Peyer's patch (tissue), 4 donors: ENCODE measurements around the gene NSMCE4A. TPM values are rescaled to one million over a fixed set of nuclear protein-coding genes. Genes with fewer than 3 reads are reported as not detected.

Experiments
- DNase-seq, 3 donors: peaks; one replicate each; pipeline ENCODE4 v3.0.0-alpha.2; 2017 to 2019
- H3K27ac ChIP-seq, 4 donors: fragments of 200-600 bp; sonication (generic); one replicate each; pipeline ENCODE4 v1.5.1; 2016 to 2019
- H3K27me3 ChIP-seq, 2 donors: fragments of 200-600 bp; sonication (generic); one replicate each; pipeline ENCODE4 v1.5.1; 2019
- H3K36me3 ChIP-seq, 3 donors: fragments of 200-600 bp; sonication (generic); one replicate each; pipeline ENCODE4 v1.5.1; 2016 to 2019
- H3K4me1 ChIP-seq, 4 donors: fragments of 200-600 bp; sonication (generic); one replicate each; pipeline ENCODE4 v1.5.1; 2016 to 2019
- H3K4me3 ChIP-seq, 4 donors: fragments of 200-600 bp; sonication (generic); 1 replicate in 3 of 4; 2 replicates in 1 of 4; pipeline ENCODE4 v1.5.1; 2016 to 2019; ENCODE audit warnings: mild to moderate bottlenecking in 1 of 4
- H3K9me3 ChIP-seq, 4 donors: fragments of 200-600 bp; sonication (generic); one replicate each; pipeline ENCODE4 v1.5.1; 2016 to 2019; ENCODE audit warnings: mild to moderate bottlenecking in 1 of 4
- POLR2A ChIP-seq, 2 donors: fragments of 450-650 bp; IDR thresholded peaks; one replicate each; pipeline ENCODE4 v1.5.1; 2017; ENCODE audit warnings: antibody characterized with exemption in 2 of 2, mild to moderate bottlenecking in 2 of 2, moderate library complexity in 2 of 2
- total RNA-seq, 4 donors: library from RNA; depleted of rRNA; stranded (reverse); fragments of >200 nt; gene quantifications; one replicate each; pipeline ENCODE4 v1.1.0, GENCODE V29; 2016
- TF ChIP-seq, protein P1 (sequence below), 6 experiments: fragments of 450-650 bp in 4 of 6; fragments of 200-600 bp in 2 of 6; sonication (generic) in 1 of 6; IDR thresholded peaks; one replicate each; pipeline ENCODE4 v1.5.1; 2017 to 2019; ENCODE audit warnings: antibody characterized with exemption in 6 of 6, mild to moderate bottlenecking in 3 of 6, moderate library complexity in 1 of 6

The NSMCE4A gene
- total RNA-seq, 4 donors from 2014 or later: 59.9 to 175 (median 114) TPM

DNA sequence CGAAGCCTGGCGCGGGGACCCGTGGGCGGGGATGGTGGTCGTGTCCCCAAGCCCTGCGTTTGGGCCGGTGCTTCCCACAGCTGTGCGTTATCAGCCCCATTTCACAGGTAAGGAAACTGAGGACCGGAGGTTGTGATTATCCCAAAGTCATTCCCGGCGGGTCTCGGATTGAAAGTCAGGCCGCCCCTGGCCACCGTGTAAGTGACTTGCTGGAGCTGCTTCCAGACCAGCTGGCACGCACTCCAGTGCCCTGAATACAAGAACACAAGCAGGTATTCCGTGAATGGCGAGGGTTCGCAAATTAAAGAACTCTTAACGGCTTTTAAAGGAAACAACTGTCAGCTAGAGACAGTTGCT lies 46.5 kb downstream of the NSMCE4A start:
- DNase-seq: peak in 1 of 3 donors; percentile 26
- Histone ChIP-seq H3K36me3 (peaks cover 0 to under 1% (median 0%) of the 10 kb centered on the region in 3 donors), H3K27ac (peak overlapping the region; percentile 86 to 99 (median 97)), H3K27me3 (no peaks in the 10 kb centered on the region), H3K9me3 (no peaks in the 10 kb centered on the region), H3K4me1 (peaks cover 0 to 28% (median 0%) of the 10 kb centered on the region in 4 donors), H3K4me3 (peak overlapping the region; percentile 78 to 100 (median 96))
- TF ChIP-seq POLR2A (IDR thresholded peaks at IDR 0.05): no peak
- TF ChIP-seq, protein P1, sequence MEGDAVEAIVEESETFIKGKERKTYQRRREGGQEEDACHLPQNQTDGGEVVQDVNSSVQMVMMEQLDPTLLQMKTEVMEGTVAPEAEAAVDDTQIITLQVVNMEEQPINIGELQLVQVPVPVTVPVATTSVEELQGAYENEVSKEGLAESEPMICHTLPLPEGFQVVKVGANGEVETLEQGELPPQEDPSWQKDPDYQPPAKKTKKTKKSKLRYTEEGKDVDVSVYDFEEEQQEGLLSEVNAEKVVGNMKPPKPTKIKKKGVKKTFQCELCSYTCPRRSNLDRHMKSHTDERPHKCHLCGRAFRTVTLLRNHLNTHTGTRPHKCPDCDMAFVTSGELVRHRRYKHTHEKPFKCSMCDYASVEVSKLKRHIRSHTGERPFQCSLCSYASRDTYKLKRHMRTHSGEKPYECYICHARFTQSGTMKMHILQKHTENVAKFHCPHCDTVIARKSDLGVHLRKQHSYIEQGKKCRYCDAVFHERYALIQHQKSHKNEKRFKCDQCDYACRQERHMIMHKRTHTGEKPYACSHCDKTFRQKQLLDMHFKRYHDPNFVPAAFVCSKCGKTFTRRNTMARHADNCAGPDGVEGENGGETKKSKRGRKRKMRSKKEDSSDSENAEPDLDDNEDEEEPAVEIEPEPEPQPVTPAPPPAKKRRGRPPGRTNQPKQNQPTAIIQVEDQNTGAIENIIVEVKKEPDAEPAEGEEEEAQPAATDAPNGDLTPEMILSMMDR (IDR thresholded peaks at IDR 0.05): no peak

- Histone ChIP-seq H3K4me3 (peak within 1 kb of the TSS; percentile 78 to 100 (median 96)), H3K36me3 (peaks cover 0 to 5% (median 0%) of the 10 kb centered on the region in 3 donors), H3K4me1 (peaks cover 0 to 28% (median 0%) of the 10 kb centered on the region in 4 donors), H3K27ac (peak within 1 kb of the TSS; percentile 86 to 99 (median 97)), H3K27me3 (no peaks in the 10 kb centered on the region), H3K9me3 (no peaks in the 10 kb centered on the region)
- peak; percentile 84 to 95 (median 93) for DNase-seq
- peak; percentile 81 to 86 for TF ChIP-seq POLR2A (IDR thresholded peaks at IDR 0.05)
- TF ChIP-seq, protein P1 (IDR thresholded peaks at IDR 0.05): no peak
These were observed 47.0 kb downstream of the NSMCE4A start, which contains the start of gene ATE1 for GRCh38 chr10:121927841-121928527. Gene ATE1 (minus strand): TSS chr10:121928031. CDS start chr10:121927949, 82 bp downstream.

DNA sequence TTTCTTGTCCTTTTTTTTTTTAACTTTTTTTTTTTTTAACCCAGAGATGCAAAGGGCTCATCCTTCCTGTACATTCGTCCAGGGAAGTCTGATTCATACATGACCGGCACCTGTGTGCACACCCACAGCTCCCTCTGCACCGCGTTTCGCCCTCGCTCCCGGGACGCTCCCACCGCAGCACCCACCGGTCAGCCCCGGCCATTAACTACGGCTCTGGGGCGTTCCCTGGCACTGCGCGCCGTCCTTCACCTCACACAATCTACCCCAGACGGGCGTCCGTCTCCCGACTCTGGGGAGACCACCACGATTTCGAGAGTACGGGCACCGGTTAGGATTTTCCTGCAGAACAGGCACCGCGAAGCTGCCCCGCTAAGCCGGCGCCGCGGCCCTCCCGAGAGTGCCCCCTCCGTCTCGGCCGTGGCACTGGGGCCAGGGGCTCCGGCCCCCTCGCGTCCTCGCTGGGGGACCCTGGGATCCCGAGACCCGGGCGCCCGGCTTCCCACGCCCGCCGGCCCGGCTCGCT lies 47.6 kb downstream of the NSMCE4A start:
- TF ChIP-seq, protein P1 (IDR thresholded peaks at IDR 0.05): no peak
- TF ChIP-seq POLR2A (IDR thresholded peaks at IDR 0.05): peak; percentile 25 to 61
- peak overlapping the region; percentile 86 to 99 (median 97) for H3K27ac ChIP-seq
- peaks cover 0 to 11% (median 0%) of the 10 kb centered on the region in 3 donors for H3K36me3 ChIP-seq
- H3K27me3 ChIP-seq: no peaks in the 10 kb centered on the region
- peaks cover 0 to 28% (median 0%) of the 10 kb centered on the region in 4 donors for H3K4me1 ChIP-seq
- peak; percentile 38 to 79 (median 78) for DNase-seq
- no peaks in the 10 kb centered on the region for H3K9me3 ChIP-seq
- peak overlapping the region; percentile 78 to 100 (median 96) for H3K4me3 ChIP-seq

DNA sequence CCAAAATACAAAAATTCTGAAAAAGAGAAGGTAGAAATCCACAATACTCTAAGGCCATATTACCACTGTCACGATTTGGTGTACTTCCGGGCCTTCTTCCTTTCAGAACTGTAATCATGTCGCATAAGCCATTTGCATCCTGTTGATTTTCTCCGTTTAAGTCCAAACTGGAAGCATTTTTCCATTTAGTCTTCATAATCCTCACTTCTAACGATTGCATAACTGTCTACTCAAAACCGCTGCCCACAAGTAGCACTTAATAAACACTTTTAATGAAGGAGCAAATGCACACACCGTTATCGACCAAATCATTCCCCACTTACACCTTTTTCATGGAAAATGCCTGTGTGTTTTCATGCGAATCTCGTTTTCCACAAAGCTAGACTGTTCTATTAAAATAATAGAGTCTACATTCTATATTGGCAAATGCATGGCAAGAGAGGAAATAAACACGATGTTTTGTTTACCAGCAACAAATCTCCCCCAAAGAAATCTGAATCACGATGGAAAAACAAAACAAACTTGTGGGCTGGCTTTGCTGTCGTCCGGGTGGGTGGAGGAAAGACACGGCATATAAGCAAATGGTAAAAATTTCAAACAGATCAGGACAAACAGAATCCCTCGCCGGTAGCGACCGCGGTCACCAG lies 48.2 kb downstream of the NSMCE4A start:
- Histone ChIP-seq H3K4me3 (peak overlapping the region; percentile 78 to 100 (median 96)), H3K27me3 (no peaks in the 10 kb centered on the region), H3K36me3 (peaks cover 0 to 15% (median 0%) of the 10 kb centered on the region in 3 donors), H3K4me1 (peaks cover 0 to 28% (median 0%) of the 10 kb centered on the region in 4 donors), H3K9me3 (no peaks in the 10 kb centered on the region), H3K27ac (peak overlapping the region; percentile 86 to 99 (median 97))
- no peak for DNase-seq
- TF ChIP-seq POLR2A (IDR thresholded peaks at IDR 0.05): no peak
- TF ChIP-seq, protein P1 (IDR thresholded peaks at IDR 0.05): no peak

GRCh38 chr10:121926157-121926556 lies 48.9 kb downstream of the NSMCE4A start:
- no peak for DNase-seq
- H3K4me3 ChIP-seq: peak overlapping the region in 2 of 4 donors; percentile 78 to 93
- H3K27ac ChIP-seq: peak overlapping the region in 1 of 4 donors; percentile 99
- peaks cover 0 to 28% (median 0%) of the 10 kb centered on the region in 4 donors for H3K4me1 ChIP-seq
- H3K9me3 ChIP-seq: no peaks in the 10 kb centered on the region
- no peaks in the 10 kb centered on the region for H3K27me3 ChIP-seq
- H3K36me3 ChIP-seq: peaks cover 0 to 21% (median 0%) of the 10 kb centered on the region in 3 donors
- no peak for TF ChIP-seq POLR2A (IDR thresholded peaks at IDR 0.05)
- TF ChIP-seq, protein P1 (IDR thresholded peaks at IDR 0.05): no peak
